Activated naive CD4-positive, alpha-beta T cell treated with Interleukin-2 at 50 U/mL for 16 hours (primary cell): ENCODE data around the gene MCOLN2.
A peak's percentile ranks its signal among the peaks of the same experiment; 100 is the strongest.

Source experiments
- DNase-seq: peaks from one replicate; pipeline ENCODE4 v3.0.0-alpha.2; 2020

The MCOLN2 gene

DNA sequence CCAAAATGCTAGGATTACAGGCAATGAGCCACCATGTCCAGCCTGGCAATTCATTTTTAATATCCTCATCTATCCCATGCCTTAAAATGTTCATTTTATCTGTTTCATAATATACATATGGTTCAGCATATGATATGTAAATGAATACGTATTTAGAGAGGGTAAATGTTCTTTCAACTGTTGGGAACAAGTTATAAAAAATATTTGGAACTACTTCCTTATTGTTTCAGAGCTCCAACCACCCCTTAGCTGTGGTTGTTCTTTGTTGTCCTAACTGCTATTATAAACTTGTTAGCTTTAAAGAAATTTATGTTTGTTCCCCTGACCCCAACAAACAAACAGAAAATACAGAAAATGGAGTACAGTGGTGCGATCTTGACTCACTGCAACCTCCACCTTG is 14.5 kb downstream of the MCOLN2 start:
- no peak for DNase-seq

- no peak for DNase-seq
Measured at GRCh38 chr1:84975035-84975434, 21.9 kb downstream of the MCOLN2 start.

DNA sequence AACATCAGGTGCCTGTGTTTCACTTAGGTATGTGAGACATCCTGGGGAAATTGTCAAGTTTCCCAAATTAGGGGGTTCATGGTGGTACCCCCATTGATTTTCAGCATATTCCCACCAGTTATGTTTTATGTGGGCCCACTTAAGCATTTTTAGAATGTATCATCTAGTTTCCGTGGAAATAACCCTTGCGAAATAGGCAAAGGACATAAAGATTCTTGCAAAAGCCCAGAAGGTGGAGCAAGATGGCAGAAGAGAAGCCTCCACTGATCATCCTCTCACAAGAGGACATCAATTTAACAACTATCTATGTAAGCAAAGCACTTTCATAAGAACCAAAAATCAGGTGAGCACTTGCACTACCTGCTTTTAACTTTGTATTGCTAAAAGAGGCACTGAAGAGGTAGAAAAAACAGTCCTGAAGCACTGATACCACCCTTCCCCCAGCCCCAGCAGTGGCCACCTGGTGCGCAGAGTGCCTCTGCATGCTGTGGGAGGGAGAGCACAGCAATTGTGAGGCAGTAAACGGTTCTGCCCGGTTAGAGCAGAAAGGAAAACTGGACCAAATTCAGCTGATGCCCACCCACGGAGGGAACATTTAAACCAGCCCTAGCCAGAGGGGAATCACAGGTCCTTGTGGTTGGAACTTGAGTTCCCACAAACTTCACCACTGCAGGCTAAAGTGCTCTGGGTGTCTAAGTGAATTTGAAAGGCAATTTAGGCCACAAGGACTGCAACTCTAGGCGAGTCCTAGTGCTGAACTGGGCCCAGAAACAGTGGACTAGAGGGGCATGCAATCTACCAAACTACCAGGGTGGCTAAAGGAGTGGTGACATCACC is 23.2 kb downstream of the MCOLN2 start:
- no peak for DNase-seq

DNA sequence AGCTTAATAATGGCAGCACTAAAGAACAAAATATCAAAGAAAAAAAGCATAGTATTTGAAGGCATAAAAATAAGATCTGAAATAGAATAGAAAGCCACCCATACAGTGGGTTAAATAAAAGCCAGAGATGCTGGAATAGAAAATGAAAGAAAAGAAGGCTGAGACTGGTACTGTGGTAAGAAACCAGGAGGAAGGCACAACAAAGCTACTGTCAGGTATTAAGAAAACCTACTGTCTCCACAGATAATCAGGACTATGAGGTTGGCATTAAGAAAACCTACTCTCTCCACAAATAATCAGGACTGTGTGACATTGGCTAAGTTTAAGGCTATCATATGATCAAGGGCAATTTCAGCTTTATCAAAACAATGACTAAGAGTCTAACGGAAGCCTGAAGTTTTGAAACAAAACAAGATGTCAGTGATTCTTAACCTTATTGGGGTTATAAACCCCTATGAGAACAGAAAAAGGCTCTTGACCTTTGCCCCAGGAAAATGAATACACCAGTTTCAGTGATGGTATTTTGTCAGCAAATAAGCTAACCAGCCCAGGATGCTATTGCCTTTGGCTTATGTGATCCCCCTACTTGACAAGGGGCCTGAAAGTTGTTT is 24.4 kb downstream of the MCOLN2 start:
- no peak for DNase-seq

DNA sequence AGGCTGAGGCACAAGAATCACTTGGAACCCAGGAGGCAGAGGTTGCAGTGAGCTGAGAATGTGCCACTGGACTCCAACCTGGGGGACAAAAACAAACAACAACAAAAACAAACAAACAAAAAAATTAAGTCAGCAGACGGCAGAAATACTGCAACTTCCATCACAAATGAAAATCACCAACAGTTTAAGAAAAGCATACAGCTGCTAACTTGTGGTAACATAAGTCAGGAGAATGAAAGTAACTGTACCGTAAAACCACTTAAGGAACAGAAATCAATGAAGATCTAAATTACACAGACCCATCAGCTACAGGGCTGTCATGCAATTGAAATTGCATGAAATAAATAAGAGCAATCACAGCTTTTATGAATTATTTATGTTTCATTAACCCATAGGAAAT is 25.0 kb downstream of the MCOLN2 start:
- no peak for DNase-seq

GRCh38 chr1:84969489-84970250 is 27.2 kb downstream of the MCOLN2 start:
- peak; percentile 55 for DNase-seq

- DNase-seq = no peak
Measured at GRCh38 chr1:84968865-84969264, 28.0 kb downstream of the MCOLN2 start.

GRCh38 chr1:84968101-84968500 is 28.8 kb downstream of the MCOLN2 start:
- no peak for DNase-seq

GRCh38 chr1:84967666-84968065 is 29.2 kb downstream of the MCOLN2 start:
- no peak for DNase-seq

DNA sequence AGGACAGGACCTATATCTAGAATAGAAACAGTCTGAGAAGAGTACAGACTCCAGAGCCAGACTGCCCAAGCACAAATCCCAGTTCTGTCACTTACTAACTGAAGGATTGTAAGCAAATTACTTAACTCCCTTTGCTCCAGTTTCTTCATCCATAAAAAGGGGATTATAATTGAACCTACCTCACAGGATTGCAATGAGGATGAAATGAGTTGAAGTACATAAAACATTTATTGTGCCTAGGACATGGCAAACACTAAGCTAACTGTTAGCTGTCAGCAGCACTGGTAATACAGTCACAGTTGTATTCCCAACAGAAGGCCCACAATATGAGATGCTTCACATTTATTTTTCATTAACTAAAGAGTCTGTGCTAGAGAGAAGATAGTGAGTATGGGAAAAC is 33.9 kb downstream of the MCOLN2 start:
- DNase-seq = no peak

GRCh38 chr1:84961316-84961715 is 35.6 kb downstream of the MCOLN2 start:
- no peak for DNase-seq

- DNase-seq = no peak
Measured at GRCh38 chr1:84960371-84960770, 36.5 kb downstream of the MCOLN2 start.

GRCh38 chr1:84959294-84959693 is 37.6 kb downstream of the MCOLN2 start:
- DNase-seq = peak; percentile 61

DNA sequence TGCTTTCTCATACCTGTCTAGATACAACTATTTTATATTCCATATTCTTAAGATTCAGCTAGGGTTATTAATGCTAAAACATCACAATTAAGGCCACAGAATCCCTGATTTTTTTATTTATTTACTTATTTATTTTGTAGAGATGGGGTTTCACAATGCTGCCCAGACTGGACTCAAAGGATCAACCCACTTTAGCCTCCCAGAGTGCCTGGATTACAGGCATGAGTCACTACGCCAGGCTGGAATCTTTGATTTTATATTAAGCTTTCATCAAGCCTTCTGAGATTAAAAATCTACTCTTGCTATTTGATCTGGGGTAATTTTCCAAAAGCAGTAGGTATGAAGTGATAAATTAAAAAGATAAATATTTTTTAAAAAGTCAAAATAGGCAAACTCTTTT is 38.9 kb downstream of the MCOLN2 start:
- no peak for DNase-seq

DNA sequence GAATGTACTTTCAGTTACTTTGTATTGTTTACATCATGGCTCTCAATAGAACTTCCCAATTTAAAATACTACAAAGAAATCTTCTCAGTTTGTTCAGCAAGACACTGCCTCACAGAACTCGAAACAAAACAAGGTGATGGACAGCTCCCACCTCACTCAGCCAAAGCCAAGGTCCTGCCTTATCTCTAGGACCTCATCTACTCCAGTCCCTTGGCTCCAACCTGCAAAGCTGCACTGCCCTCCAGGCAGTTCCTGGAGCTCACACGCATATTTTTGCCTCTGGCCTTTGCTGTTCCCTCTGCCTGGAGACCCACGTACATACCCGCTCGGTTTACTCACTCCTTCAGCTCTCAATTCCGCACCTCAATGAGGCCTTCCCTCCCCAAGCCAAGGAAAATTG is 40.3 kb downstream of the MCOLN2 start:
- DNase-seq = no peak

DNA sequence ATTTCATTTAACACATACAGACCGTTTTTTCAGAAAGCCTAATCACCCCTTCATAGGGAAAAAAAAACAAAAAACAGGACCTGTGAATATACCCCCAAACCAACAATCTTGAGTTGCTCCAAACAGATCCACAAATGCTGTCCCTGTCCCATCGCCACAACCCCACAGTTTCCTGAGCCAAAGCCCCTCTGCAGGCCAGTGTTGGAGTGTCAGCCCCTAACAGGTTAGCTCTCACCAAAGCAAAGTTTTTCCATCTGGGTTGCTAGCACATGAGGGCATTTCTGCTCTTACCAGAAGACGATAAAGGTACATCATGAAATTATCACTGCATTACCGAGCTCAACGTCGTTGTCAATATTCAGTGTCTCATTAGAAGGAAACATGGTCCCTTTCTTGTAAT is 40.8 kb downstream of the MCOLN2 start:
- DNase-seq = no peak

GRCh38 chr1:84949664-84950063 is 47.2 kb downstream of the MCOLN2 start:
- no peak for DNase-seq

- no peak for DNase-seq
Measured at GRCh38 chr1:84947536-84948410, 49.1 kb downstream of the MCOLN2 start.

GRCh38 chr1:84946631-84947030 is 50.3 kb downstream of the MCOLN2 start:
- DNase-seq = no peak

DNA sequence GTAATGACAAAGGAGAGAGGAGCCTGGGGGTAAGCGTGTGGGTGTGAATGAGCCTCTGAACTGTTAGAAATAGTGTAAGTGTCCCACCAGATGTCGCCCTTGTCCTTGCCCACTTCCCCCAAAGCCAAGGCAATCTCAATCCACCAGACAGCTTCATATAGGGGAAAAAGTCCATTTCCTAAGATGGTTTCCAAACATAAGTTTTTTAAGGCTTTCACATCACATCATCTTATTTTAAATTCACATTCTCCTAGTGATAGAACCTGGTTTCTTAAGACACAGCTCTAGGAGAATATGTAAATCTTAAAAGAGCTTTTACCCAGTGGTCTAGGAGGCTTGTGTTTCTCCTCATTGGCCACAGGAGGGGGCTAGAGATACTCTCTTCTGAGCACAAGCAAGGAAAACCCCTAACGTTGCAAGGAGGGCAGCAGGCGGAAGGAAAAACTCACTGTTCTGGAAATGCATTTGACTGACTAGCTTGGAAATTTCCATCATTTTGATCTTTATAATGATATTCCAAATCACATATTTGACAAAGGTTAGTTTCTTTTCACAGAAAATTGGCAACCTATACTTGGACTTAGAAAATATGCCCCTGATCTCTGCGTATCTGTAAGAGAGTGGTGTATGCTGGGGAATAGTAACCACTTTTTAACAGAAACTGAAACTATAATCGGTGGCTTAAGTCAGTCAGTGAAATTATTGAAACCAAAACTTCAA is 52.0 kb downstream of the MCOLN2 start:
- DNase-seq = peak; percentile 61

- no peak for DNase-seq
Measured at GRCh38 chr1:84941843-84942242, 55.1 kb downstream of the MCOLN2 start.

DNA sequence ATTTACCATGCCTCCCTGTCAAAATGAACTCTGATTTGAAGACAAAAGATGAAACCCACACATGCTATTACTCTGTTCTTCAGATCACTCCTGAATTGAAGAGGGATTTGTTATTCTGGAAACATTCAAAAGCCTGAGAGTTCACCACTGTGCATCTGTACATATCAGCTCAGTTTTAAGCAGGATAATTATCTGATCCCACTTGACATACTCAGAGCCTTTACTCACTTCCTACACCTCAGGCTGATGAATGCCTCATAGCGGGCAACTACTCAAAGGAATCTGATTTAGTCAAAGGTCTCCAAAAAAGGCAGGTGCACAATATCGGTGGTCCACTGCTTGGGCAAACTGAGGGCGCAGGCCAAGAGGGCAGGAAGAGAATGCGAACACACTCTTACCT is 56.4 kb downstream of the MCOLN2 start:
- no peak for DNase-seq
